Activated CD8-positive, alpha-beta T cell treated with anti-CD3 and anti-CD28 coated beads for 36 hours (primary cell): ENCODE data around the gene BORCS5. TPM values are rescaled to one million over a fixed set of nuclear protein-coding genes. Genes with fewer than 3 reads are reported as not detected.
A peak's percentile ranks its signal among the peaks of the same experiment; 100 is the strongest.

ENCODE experiments used
- ATAC-seq: fragments of 200-7000 bp; cut with Tn5 transposase; one replicate; pipeline ENCODE4 v1.10.0; 2021; ENCODE audit warnings: mild to moderate bottlenecking, moderate library complexity
- CTCF ChIA-PET: fragments of 350-600 bp; sonication (Branson Sonifier 250); formaldehyde crosslinking; loops from one replicate; lab custom pipeline; 2021; ENCODE audit warnings: antibody characterized with exemption; lab: Charles Lee
- POLR2A ChIA-PET: fragments of 350-600 bp; sonication (Branson Sonifier 250); formaldehyde crosslinking; loops from one replicate; lab custom pipeline; 2021; ENCODE audit warnings: antibody characterized with exemption; lab: Charles Lee
- DNase-seq: peaks from one replicate; pipeline ENCODE4 v3.0.0-alpha.2; 2020
- H3K27ac Mint-ChIP-seq: one replicate; pipeline ENCODE4 v1.8.0; 2021; ENCODE audit warnings: mild to moderate bottlenecking, mixed read lengths
- H3K27me3 Mint-ChIP-seq: one replicate; pipeline ENCODE4 v1.8.0; 2021; ENCODE audit warnings: mixed read lengths
- H3K36me3 Mint-ChIP-seq: one replicate; pipeline ENCODE4 v1.8.0; 2021; ENCODE audit warnings: low read depth, mixed read lengths
- H3K4me1 Mint-ChIP-seq: one replicate; pipeline ENCODE4 v1.8.0; 2021; ENCODE audit warnings: low read depth, mixed read lengths
- H3K4me3 Mint-ChIP-seq: one replicate; pipeline ENCODE4 v1.8.0; 2021; ENCODE audit warnings: mild to moderate bottlenecking, moderate library complexity, mixed read lengths
- H3K9me3 Mint-ChIP-seq: one replicate; pipeline ENCODE4 v1.8.0; 2021; ENCODE audit warnings: mixed read lengths
- intact Hi-C: fragments of 100-400 bp; cut with micrococcal nuclease; formaldehyde crosslinking; loops from one replicate; pipeline ENCODE4 v1.10.0; 2022
- total RNA-seq, 2 experiments: library from RNA; stranded (reverse); gene quantifications; one replicate each; pipeline ENCODE4 v1.2.3, GENCODE V29; 2021
- TF ChIP-seq, protein P1 (sequence below): fragments of 200-600 bp; IDR thresholded peaks from one replicate; pipeline ENCODE4 v1.8.0; 2022; ENCODE audit warnings: antibody characterized with exemption, mild to moderate bottlenecking

BORCS5 gene
- total RNA-seq, 2 experiments from 2014 or later, result 31.5 to 32.9 TPM

DNA sequence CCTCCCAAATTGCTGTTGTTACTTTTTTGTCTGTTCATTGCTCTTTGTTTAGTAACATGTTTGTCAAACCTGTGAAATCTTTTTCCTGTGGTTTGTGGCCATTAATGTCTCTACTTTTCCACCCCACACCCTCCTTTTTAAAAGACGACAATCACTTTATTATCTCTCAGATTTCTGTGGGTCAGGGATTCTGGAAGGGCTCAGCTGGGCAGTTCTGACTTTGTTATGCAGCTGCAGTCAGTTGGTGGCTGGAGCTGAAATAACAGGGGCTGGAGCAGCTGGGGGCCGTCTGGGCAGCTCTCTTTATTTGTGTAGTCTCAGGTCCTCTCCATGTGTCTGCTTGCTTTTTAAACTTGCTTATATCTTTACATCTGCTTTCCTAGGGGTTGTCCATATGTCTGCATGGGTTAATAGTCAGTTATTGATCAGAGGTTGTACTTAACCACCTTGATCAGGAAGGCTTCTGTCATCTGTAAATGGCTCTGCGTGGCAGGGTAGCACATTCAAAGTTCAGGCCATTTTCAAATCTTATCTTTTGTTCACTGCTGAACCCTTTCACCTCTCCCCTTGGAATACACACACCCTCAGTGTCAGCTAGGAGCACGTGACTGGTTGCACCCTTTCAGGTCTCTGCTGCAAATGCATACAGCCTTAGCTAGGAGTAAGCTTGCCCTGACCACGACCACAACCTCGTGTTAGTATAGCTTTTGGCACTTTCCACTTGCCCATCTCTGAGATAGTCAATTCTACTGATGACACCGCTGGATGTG lies 27.9 kb downstream of the BORCS5 start:
- peak overlapping the region; percentile 36 for H3K4me3 Mint-ChIP-seq
- TF ChIP-seq, protein P1, sequence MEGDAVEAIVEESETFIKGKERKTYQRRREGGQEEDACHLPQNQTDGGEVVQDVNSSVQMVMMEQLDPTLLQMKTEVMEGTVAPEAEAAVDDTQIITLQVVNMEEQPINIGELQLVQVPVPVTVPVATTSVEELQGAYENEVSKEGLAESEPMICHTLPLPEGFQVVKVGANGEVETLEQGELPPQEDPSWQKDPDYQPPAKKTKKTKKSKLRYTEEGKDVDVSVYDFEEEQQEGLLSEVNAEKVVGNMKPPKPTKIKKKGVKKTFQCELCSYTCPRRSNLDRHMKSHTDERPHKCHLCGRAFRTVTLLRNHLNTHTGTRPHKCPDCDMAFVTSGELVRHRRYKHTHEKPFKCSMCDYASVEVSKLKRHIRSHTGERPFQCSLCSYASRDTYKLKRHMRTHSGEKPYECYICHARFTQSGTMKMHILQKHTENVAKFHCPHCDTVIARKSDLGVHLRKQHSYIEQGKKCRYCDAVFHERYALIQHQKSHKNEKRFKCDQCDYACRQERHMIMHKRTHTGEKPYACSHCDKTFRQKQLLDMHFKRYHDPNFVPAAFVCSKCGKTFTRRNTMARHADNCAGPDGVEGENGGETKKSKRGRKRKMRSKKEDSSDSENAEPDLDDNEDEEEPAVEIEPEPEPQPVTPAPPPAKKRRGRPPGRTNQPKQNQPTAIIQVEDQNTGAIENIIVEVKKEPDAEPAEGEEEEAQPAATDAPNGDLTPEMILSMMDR, result no peak
- intact Hi-C loops, result loop anchor here (5.0 kb wide), 1 partner anchor 93 kb away; no protein-coding TSS in a partner anchor
- peaks cover 10% of the 10 kb centered on the region for H3K9me3 Mint-ChIP-seq
- H3K4me1 Mint-ChIP-seq, result peaks cover 58% of the 10 kb centered on the region
- H3K27me3 Mint-ChIP-seq, result no peaks in the 10 kb centered on the region
- ATAC-seq (peak; percentile 80), DNase-seq (peak; percentile 83)
- H3K27ac Mint-ChIP-seq, result peak overlapping the region; percentile 92
- CTCF ChIA-PET, result interaction anchor here (0.8 to 4.1 kb wide), 12 partner anchors 8 to 352 kb away, joined by 3 to 15 read pairs (median 4); no protein-coding TSS in a partner anchor
- POLR2A ChIA-PET, result interaction anchor here (0.6 to 1.6 kb wide), 8 partner anchors 10 to 331 kb away, joined by 3 to 5 read pairs (median 3); partner anchors contain the start of genes BORCS5, DUSP16 and MANSC1
- peaks cover 57% of the 10 kb centered on the region for H3K36me3 Mint-ChIP-seq

DNA sequence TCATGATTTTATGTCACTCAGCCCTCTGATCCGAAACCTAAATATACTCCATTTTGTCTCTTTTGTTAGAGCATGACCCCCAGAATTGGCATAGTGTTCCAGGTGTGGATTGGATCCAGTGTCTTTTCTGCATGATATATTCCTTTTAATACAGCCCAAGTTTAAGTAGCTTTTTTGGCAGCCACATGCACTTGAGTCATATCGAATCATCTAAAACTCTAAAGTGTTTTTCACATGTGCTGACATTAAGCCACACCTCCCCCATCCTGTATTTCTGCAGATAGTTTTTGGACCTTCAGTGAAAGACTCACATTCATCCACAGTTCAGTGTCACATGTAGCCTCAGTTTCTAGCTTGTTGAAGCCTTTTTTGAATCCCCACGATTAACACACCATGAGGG lies 30.6 kb downstream of the BORCS5 start:
- POLR2A ChIA-PET, result interaction anchor here (1.0 kb wide), 1 partner anchor 8 kb away, joined by 4 read pairs; no protein-coding TSS in a partner anchor
- peaks cover 37% of the 10 kb centered on the region for H3K4me1 Mint-ChIP-seq
- DNase-seq, result no peak
- H3K9me3 Mint-ChIP-seq, result no peaks in the 10 kb centered on the region
- no peak for ATAC-seq
- TF ChIP-seq, protein P1, result no peak
- peaks cover 49% of the 10 kb centered on the region for H3K36me3 Mint-ChIP-seq
- no peaks in the 10 kb centered on the region for H3K27me3 Mint-ChIP-seq
- CTCF ChIA-PET, result interaction anchor here (4.1 kb wide), 1 partner anchor 10 kb away, joined by 15 read pairs; no protein-coding TSS in a partner anchor
- no peak overlapping the region for H3K4me3 Mint-ChIP-seq
- intact Hi-C loops, result no loop called here
- peak overlapping the region; percentile 37 for H3K27ac Mint-ChIP-seq

DNA sequence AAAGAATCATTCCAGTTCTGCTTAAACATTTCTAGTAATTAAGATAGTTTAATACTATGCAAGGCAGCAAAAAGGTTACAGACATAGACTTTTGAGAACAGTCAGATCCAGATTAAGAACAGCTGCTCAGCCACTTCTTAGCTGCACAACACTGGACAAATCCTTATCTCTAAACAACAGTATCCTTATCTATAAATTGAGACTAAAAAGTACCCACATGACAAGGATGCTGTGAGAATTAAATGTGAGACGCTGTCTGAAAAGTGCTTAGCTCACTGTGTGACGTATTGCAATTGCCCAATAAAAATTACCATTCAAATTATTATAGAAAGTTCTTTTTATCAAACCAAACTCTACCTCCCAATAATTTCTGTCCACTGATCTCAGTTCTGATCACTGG lies 35.5 kb downstream of the BORCS5 start:
- CTCF ChIA-PET, result no interaction called here
- DNase-seq, result no peak

DNA sequence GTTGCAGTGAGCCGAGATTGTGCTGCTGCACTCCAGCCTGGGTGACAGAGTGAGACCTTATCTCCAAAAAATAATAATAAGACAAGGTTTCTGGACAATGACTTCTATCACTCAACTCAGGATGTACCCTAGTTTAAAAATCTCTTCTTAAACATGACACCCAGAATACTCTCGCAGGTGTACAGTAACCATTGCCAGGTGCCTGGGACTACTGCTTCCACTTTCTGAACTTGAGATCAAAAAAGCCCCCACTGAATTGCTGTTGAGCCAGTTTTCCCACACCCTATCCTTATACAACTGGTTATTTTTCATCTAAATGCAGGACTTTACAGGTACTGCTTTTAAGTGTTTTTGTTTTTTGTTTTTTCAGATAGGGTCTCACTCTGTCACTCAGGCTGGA lies 36.3 kb downstream of the BORCS5 start:
- intact Hi-C loops, result no loop called here
- peaks cover 19% of the 10 kb centered on the region for H3K4me1 Mint-ChIP-seq
- DNase-seq, result no peak
- TF ChIP-seq, protein P1, result no peak
- no peak for ATAC-seq
- H3K27me3 Mint-ChIP-seq, result no peaks in the 10 kb centered on the region
- no peak overlapping the region for H3K27ac Mint-ChIP-seq
- CTCF ChIA-PET, result no interaction called here
- H3K4me3 Mint-ChIP-seq, result no peak overlapping the region
- POLR2A ChIA-PET, result no interaction called here
- peaks cover 3% of the 10 kb centered on the region for H3K9me3 Mint-ChIP-seq
- peaks cover 28% of the 10 kb centered on the region for H3K36me3 Mint-ChIP-seq

More for the DNA sequence above, 35.5 kb downstream of the BORCS5 start:
- Mint-ChIP-seq H3K4me1 (peaks cover 19% of the 10 kb centered on the region), H3K27ac (no peak overlapping the region), H3K27me3 (no peaks in the 10 kb centered on the region), H3K9me3 (peaks cover 3% of the 10 kb centered on the region), H3K36me3 (peaks cover 32% of the 10 kb centered on the region), H3K4me3 (no peak overlapping the region)
- TF ChIP-seq, protein P1, result no peak
- POLR2A ChIA-PET, result interaction anchor here (0.6 kb wide), 1 partner anchor 794 kb away, joined by 4 read pairs; no protein-coding TSS in a partner anchor
- intact Hi-C loops, result no loop called here
- no peak for ATAC-seq

DNA sequence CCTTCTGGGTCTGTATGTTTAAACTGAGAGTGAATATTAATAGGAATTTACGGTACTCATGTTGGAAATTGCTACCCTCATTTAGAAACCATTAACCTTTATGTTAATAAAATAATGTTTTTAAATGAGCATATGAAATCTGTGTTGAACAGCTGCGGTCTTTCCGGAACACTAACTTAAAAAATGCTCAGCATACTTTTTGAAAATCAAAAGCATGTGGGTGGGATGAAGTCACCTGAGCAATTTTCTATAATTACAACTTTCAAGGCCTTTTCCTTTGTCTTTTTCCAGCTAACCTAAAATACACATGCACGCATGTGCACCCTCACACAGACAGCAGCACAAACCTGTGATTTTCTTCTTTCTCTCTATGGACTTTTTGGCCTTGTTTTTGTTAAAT lies 39.8 kb downstream of the BORCS5 start:
- Mint-ChIP-seq H3K27ac (peak overlapping the region; percentile 73), H3K36me3 (peaks cover 21% of the 10 kb centered on the region), H3K4me3 (no peak overlapping the region), H3K27me3 (no peaks in the 10 kb centered on the region), H3K4me1 (peaks cover 35% of the 10 kb centered on the region), H3K9me3 (peaks cover 10% of the 10 kb centered on the region)
- DNase-seq (no peak), ATAC-seq (no peak)
- ChIA-PET POLR2A (interaction anchor here (0.7 to 0.8 kb wide), 2 partner anchors 60 to 70 kb away, joined by 3 read pairs; no protein-coding TSS in a partner anchor), CTCF (interaction anchor here (1.6 kb wide), 1 partner anchor 167 kb away, joined by 4 read pairs; no protein-coding TSS in a partner anchor)
- intact Hi-C loops, result no loop called here
- TF ChIP-seq, protein P1, result no peak
